Mammary epithelial cell (primary cell): ENCODE results near the gene SPRYD7.

Source experiments
- CTCF ChIP-seq, 2 donors: IDR thresholded peaks in 1 of 2; conservative IDR thresholded peaks in 1 of 2; 2 replicates each; pipeline ENCODE4 v1.5.1; 2011 to 2012; ENCODE audit warnings: inconsistent platforms in 2 of 2, low read length in 2 of 2, mild to moderate bottlenecking in 2 of 2, control low read depth in 1 of 2, low read depth in 1 of 2; ENCODE audit not compliant: insufficient read depth in 1 of 2; ENCODE audit errors: extremely low read depth in 1 of 2
- EZH2 ChIP-seq: IDR thresholded peaks from 2 replicates; pipeline ENCODE4 v1.6.1; 2012; ENCODE audit warnings: low read length, inconsistent platforms, borderline replicate concordance

- TF ChIP-seq CTCF (conservative IDR thresholded peaks at IDR 0.05 in 1 of 2, IDR thresholded peaks at IDR 0.05 in 1 of 2; ENCODE audit: extremely low read depth in 1 of 2, insufficient read depth in 1 of 2, low read depth in 1 of 2, low read length in 2 of 2) (no peak), EZH2 (no peak)
Measured at GRCh38 chr13:49864509-49864908, 71.6 kb downstream of the SPRYD7 start.
